ENCODE measurements around the gene SNED1. TPM values are rescaled to one million over a fixed set of nuclear protein-coding genes. Genes with fewer than 3 reads are reported as not detected.

The SNED1 gene
- total RNA-seq, 2 donors from 2014 or later = 4.6 TPM

DNA sequence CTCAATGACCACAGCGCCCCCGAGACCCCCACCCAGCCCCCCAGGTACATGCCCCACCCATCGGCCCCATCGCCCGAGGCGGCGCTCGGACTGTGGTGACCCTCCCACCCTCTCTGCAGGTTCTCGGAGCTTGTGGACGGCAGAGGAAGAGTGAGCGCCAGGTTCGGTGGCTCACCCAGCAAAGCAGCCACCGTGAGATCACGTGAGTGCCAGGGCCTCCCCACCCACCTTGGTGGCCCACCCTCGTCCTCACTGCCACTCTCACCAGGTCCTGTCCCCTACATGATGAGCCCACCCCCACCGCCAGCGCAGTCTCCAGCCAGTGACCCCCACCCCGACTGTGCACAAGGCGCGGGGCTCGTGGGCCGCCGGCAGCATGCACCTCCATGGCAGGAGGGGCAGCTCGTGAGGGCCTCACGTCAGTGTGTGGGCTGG is 73.3 kb downstream of the SNED1 start:
- Histone ChIP-seq H3K9ac (ENCODE audit: low read depth in 2 of 2, low read length in 2 of 2) (no peak overlapping the region), H3K27ac (no peak overlapping the region), H3K9me3 (no peaks in the 10 kb centered on the region), H3K4me1 (no peaks in the 10 kb centered on the region), H3K27me3 (no peaks in the 10 kb centered on the region), H3K4me3 (no peak overlapping the region), H3K36me3 (no peaks in the 10 kb centered on the region)
- intact Hi-C loops (cut with DNase I) = no loop called here
- TF ChIP-seq, protein P1, sequence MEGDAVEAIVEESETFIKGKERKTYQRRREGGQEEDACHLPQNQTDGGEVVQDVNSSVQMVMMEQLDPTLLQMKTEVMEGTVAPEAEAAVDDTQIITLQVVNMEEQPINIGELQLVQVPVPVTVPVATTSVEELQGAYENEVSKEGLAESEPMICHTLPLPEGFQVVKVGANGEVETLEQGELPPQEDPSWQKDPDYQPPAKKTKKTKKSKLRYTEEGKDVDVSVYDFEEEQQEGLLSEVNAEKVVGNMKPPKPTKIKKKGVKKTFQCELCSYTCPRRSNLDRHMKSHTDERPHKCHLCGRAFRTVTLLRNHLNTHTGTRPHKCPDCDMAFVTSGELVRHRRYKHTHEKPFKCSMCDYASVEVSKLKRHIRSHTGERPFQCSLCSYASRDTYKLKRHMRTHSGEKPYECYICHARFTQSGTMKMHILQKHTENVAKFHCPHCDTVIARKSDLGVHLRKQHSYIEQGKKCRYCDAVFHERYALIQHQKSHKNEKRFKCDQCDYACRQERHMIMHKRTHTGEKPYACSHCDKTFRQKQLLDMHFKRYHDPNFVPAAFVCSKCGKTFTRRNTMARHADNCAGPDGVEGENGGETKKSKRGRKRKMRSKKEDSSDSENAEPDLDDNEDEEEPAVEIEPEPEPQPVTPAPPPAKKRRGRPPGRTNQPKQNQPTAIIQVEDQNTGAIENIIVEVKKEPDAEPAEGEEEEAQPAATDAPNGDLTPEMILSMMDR (IDR thresholded peaks at IDR 0.05) = no peak
- no peak for DNase-seq

GRCh38 chr2:241072151-241072550 is 73.7 kb downstream of the SNED1 start:
- intact Hi-C loops (cut with DNase I) = no loop called here
- Histone ChIP-seq H3K27me3 (no peaks in the 10 kb centered on the region), H3K4me1 (no peaks in the 10 kb centered on the region), H3K9ac (ENCODE audit: low read depth in 2 of 2, low read length in 2 of 2) (no peak overlapping the region), H3K4me3 (no peak overlapping the region), H3K36me3 (no peaks in the 10 kb centered on the region), H3K27ac (no peak overlapping the region), H3K9me3 (no peaks in the 10 kb centered on the region)
- DNase-seq = no peak
- TF ChIP-seq, protein P1 (IDR thresholded peaks at IDR 0.05) = no peak

GRCh38 chr2:241072553-241073165 is 74.2 kb downstream of the SNED1 start:
- no peak for DNase-seq
- no peaks in the 10 kb centered on the region for H3K4me1 ChIP-seq
- H3K9ac ChIP-seq (ENCODE audit: low read depth in 2 of 2, low read length in 2 of 2) = no peak overlapping the region
- no peaks in the 10 kb centered on the region for H3K36me3 ChIP-seq
- no peaks in the 10 kb centered on the region for H3K9me3 ChIP-seq
- no peak overlapping the region for H3K27ac ChIP-seq
- H3K4me3 ChIP-seq = no peak overlapping the region
- TF ChIP-seq, protein P1 (IDR thresholded peaks at IDR 0.05) = no peak
- H3K27me3 ChIP-seq = no peaks in the 10 kb centered on the region
- intact Hi-C loops (cut with DNase I) = no loop called here

- Histone ChIP-seq H3K27ac (no peak overlapping the region), H3K4me3 (no peak overlapping the region), H3K9me3 (no peaks in the 10 kb centered on the region), H3K36me3 (no peaks in the 10 kb centered on the region), H3K4me1 (no peaks in the 10 kb centered on the region), H3K9ac (ENCODE audit: low read depth in 2 of 2, low read length in 2 of 2) (no peak overlapping the region), H3K27me3 (no peaks in the 10 kb centered on the region)
- DNase-seq = no peak
- TF ChIP-seq, protein P1 (IDR thresholded peaks at IDR 0.05) = no peak
- intact Hi-C loops (cut with DNase I) = no loop called here
Observed at GRCh38 chr2:241073166-241074064, 75.0 kb downstream of the SNED1 start.

DNA sequence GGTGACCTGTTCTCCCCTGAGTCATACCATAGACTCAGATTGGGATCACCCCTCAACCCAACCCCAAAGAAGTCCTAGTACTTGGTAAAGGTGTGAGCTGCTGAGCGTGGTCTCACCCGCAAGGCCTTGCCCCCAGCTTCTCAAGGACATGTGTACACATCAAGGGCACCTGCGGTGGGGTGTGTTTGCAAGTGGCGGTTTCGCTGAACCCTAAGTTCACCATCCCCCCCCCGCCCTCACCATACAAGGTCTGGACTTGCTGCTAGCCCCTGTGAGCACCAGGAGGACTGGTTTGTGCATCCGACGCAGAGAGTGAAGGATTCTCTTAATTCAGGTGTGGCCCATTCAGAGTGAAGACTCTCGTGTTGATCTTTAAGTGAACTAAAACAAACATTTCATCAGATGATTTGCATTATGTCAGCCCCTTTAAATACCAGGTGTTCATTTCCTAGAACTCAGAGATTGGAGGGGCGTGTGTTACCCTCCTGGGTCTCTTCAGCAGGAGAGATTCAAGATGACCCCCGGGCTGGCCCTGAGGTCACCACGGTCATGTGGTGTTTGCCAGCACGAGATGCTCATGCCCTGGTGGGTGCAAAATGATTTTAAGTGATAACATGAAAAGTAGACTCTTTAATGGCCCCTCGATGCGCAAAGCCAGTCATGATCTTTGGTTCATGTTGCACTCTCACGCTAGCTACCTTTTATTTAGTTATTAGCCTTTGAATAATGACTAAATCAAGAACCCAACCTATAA is 75.8 kb downstream of the SNED1 start:
- H3K27me3 ChIP-seq = no peaks in the 10 kb centered on the region
- H3K4me3 ChIP-seq = no peak overlapping the region
- no peak for DNase-seq
- no peak overlapping the region for H3K27ac ChIP-seq
- no peaks in the 10 kb centered on the region for H3K36me3 ChIP-seq
- TF ChIP-seq, protein P1 (IDR thresholded peaks at IDR 0.05) = no peak
- no peaks in the 10 kb centered on the region for H3K4me1 ChIP-seq
- H3K9me3 ChIP-seq = no peaks in the 10 kb centered on the region
- no peak overlapping the region for H3K9ac ChIP-seq (ENCODE audit: low read depth in 2 of 2, low read length in 2 of 2)
- intact Hi-C loops (cut with DNase I) = no loop called here
